CD1c-positive myeloid dendritic cell (primary cell): ENCODE measurements around the gene PTPRO.

Source experiments
- DNase-seq: peaks from one replicate; pipeline ENCODE4 v3.0.0-alpha.2; 2016; ENCODE audit errors: extremely low spot score

Gene PTPRO

GRCh38 chr12:15350643-15351042 lies 28.3 kb downstream of the PTPRO start:
- DNase-seq: no peak

- DNase-seq: no peak
These were observed 33.5 kb downstream of the PTPRO start for GRCh38 chr12:15355766-15356165.

- no peak for DNase-seq
These were observed 34.6 kb downstream of the PTPRO start for GRCh38 chr12:15356951-15357364.

GRCh38 chr12:15364221-15365160 lies 42.2 kb downstream of the PTPRO start:
- DNase-seq: no peak

- DNase-seq: no peak
These were observed 46.5 kb downstream of the PTPRO start for GRCh38 chr12:15368812-15369211.

- no peak for DNase-seq
These were observed 50.0 kb downstream of the PTPRO start for GRCh38 chr12:15372352-15372751.

- no peak for DNase-seq
These were observed 65.5 kb downstream of the PTPRO start for GRCh38 chr12:15387772-15388171.

- DNase-seq: no peak
These were observed 67.3 kb downstream of the PTPRO start for GRCh38 chr12:15389561-15389960.

- no peak for DNase-seq
These were observed 70.7 kb downstream of the PTPRO start for GRCh38 chr12:15393037-15393436.

- no peak for DNase-seq
These were observed 71.7 kb downstream of the PTPRO start for GRCh38 chr12:15393995-15394394.

- DNase-seq: no peak
These were observed 82.2 kb downstream of the PTPRO start for GRCh38 chr12:15404485-15404884.

- no peak for DNase-seq
These were observed 83.3 kb downstream of the PTPRO start for GRCh38 chr12:15405606-15406005.

GRCh38 chr12:15407025-15407424 lies 84.7 kb downstream of the PTPRO start:
- no peak for DNase-seq

GRCh38 chr12:15411842-15412241 lies 89.5 kb downstream of the PTPRO start:
- DNase-seq: no peak

- DNase-seq: no peak
These were observed 95.4 kb downstream of the PTPRO start for GRCh38 chr12:15417691-15418090.

- DNase-seq: no peak
These were observed 101.3 kb downstream of the PTPRO start for GRCh38 chr12:15423629-15424028.

- no peak for DNase-seq
These were observed 105.6 kb downstream of the PTPRO start for GRCh38 chr12:15427913-15428312.

GRCh38 chr12:15428632-15429031 lies 106.3 kb downstream of the PTPRO start:
- no peak for DNase-seq

- no peak for DNase-seq
These were observed 107.0 kb downstream of the PTPRO start for GRCh38 chr12:15429262-15429661.

- no peak for DNase-seq
These were observed 113.3 kb downstream of the PTPRO start for GRCh38 chr12:15435597-15435996.

- DNase-seq: no peak
These were observed 117.2 kb downstream of the PTPRO start for GRCh38 chr12:15439459-15439858.

- DNase-seq: no peak
These were observed 120.7 kb downstream of the PTPRO start for GRCh38 chr12:15443050-15443449.

GRCh38 chr12:15443611-15444010 lies 121.3 kb downstream of the PTPRO start:
- DNase-seq: no peak

- DNase-seq: no peak
These were observed 122.2 kb downstream of the PTPRO start for GRCh38 chr12:15444523-15444922.
